Spinal cord (tissue), 10 donors: ENCODE measurements around the gene DYNLT3. TPM values are rescaled to one million over a fixed set of nuclear protein-coding genes. Genes with fewer than 3 reads are reported as not detected.

ENCODE experiments used
- DNase-seq, 6 donors: peaks; one replicate each; pipeline versions ENCODE4 v3.0.0 to v3.0.0-alpha.2; 2013 to 2015; ENCODE audit warnings: low spot score in 6 of 6, low read depth in 4 of 6
- H3K27ac ChIP-seq: one replicate; pipeline ENCODE4 v1.5.1; 2013; ENCODE audit warnings: low read depth, low read length, control low read depth
- H3K27me3 ChIP-seq: one replicate; pipeline ENCODE4 v1.6.1; 2013; ENCODE audit warnings: low read length; ENCODE audit not compliant: control insufficient read depth, insufficient read depth
- H3K36me3 ChIP-seq: one replicate; pipeline ENCODE4 v1.6.1; 2013; ENCODE audit warnings: low read length; ENCODE audit not compliant: control insufficient read depth, insufficient read depth
- H3K4me1 ChIP-seq: one replicate; pipeline ENCODE4 v1.6.1; 2013; ENCODE audit warnings: low read length; ENCODE audit not compliant: control insufficient read depth, insufficient read depth
- H3K4me3 ChIP-seq: one replicate; pipeline ENCODE4 v1.5.1; 2013; ENCODE audit warnings: low read depth, low read length, control low read depth
- H3K9me3 ChIP-seq: one replicate; pipeline ENCODE4 v1.6.1; 2013; ENCODE audit warnings: low read length; ENCODE audit not compliant: control insufficient read depth, insufficient read depth
- WGBS: methylation state at CpG from one replicate; pipeline ENCODE4 v1.1.5; 2013; ENCODE audit warnings: missing lambda C conversion rate; ENCODE audit not compliant: insufficient coverage; 5-methylcytosine and 5-hydroxymethylcytosine counted together
- polyA plus RNA-seq, 2 donors: library from polyadenylated mRNA; unstranded; fragments of 120-200 nt; gene quantifications; one replicate each; pipeline ENCODE4 v1.2.1, GENCODE V29; 2013; ENCODE audit not compliant: insufficient read length in 2 of 2
- small RNA-seq: library from RNA; depleted of rRNA; stranded (forward); fragments of <200 nt; gene quantifications from one replicate; pipeline ENCODE3, GENCODE V24; 2014; ENCODE audit warnings: low replicate concordance
- total RNA-seq, 2 donors: library from RNA; depleted of rRNA in 1 of 2; stranded (reverse); fragments of 120-200 nt in 1 of 2; fragments of >200 nt in 1 of 2; gene quantifications; one replicate each; pipeline versions ENCODE4 v1.2.3 to v1.2.4, GENCODE V29; 2013 to 2014
- donor health status: healthy.

The DYNLT3 gene
- total and polyA plus RNA-seq, 4 donors: 31.8 to 72.4 (median 39.4) TPM

DNA sequence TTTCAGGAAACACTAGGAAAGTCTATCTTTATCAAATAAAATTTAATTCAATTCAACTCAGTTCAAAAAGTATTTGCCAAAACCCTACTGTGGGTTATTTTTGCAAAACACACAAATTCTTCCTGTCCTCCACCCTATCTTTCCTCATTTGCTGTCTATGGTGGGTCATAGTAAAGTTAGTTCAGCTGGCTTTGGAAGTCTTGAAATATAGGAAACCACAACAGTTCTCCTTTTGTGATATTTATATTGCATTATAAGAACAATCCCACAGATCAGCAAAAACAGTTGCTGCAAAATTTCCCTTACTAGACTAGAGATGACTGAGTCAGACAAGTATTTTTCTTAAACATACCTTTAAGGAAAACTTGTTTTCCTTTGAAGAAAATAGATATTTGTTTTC, 45.3 kb downstream of the DYNLT3 start:
- Histone ChIP-seq H3K27me3 (peaks cover 2% of the 10 kb centered on the region), H3K36me3 (no peaks in the 10 kb centered on the region), H3K4me1 (no peaks in the 10 kb centered on the region), H3K9me3 (no peaks in the 10 kb centered on the region), H3K4me3 (no peak overlapping the region), H3K27ac (no peak overlapping the region)
- DNase-seq: peak in 1 of 6 donors; percentile 21

DNA sequence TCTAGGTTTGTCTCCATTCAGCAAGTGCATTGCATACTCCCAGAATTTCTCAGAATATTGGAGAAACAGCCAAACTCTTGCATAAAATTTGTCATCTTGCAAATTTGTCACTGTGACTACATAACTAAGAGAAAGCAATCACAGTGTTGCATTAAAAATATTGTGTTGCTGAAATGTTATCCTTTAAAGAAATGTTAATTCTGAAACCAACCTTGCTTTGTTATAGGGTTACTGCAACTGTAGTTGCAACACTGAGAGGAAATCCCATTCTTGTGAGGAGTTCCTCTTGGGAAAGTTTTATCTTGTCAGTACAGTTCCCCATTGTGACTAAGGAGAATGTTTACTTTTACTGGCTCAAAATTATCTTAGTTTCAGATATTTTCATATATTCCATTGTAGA, 46.7 kb downstream of the DYNLT3 start:
- Histone ChIP-seq H3K4me1 (no peaks in the 10 kb centered on the region), H3K4me3 (no peak overlapping the region), H3K27ac (no peak overlapping the region), H3K27me3 (peaks cover 2% of the 10 kb centered on the region), H3K36me3 (no peaks in the 10 kb centered on the region), H3K9me3 (no peaks in the 10 kb centered on the region)
- DNase-seq: no peak

DNA sequence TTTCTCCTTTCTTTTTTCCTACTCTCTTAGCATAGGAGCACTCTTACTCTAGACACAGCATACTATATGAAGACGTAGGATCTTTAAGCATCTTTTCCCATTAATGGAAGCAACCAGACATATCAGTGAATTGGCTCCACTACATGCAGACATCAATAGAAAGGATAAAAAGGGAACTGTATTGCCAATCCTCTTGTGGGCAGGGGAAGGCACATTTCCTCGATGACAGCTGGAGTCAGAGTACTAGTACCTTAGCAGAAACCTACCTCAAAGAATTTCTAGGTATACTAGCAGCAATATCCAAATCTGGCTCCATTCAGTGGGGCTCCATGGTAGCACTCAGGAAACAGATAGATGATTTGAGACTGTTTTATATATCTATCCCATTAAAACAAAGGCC, 47.4 kb downstream of the DYNLT3 start:
- no peak overlapping the region for H3K4me3 ChIP-seq
- no CpG with 5 or more reads among the region's 2 CpGs for WGBS

DNA sequence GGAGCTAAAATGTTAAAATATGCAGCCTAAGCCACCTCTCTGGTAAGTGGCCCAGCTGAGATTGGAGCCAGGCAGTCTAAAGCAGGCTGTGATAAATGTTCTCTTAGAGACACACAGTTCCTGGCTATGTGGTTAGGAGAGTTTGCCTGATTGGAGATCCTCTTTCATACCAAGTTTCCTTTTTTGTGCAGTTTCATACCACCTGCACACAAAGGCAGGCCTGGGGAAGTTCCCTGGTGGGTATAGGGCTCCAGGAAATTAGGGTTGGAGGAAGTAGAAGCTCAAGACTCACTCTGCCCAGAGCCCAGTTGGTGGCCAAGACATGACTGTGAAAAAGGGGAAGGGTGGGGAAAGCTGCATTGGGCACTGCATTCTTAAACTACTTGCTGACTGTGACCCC, 50.6 kb downstream of the DYNLT3 start:
- peak in 1 of 6 donors; percentile 4 for DNase-seq
- Histone ChIP-seq H3K36me3 (no peaks in the 10 kb centered on the region), H3K27me3 (peaks cover 2% of the 10 kb centered on the region)

More for the DNA sequence above, 47.4 kb downstream of the DYNLT3 start:
- Histone ChIP-seq H3K27ac (no peak overlapping the region), H3K9me3 (no peaks in the 10 kb centered on the region), H3K4me1 (no peaks in the 10 kb centered on the region), H3K36me3 (no peaks in the 10 kb centered on the region), H3K27me3 (peaks cover 4% of the 10 kb centered on the region)
- DNase-seq: no peak

DNA sequence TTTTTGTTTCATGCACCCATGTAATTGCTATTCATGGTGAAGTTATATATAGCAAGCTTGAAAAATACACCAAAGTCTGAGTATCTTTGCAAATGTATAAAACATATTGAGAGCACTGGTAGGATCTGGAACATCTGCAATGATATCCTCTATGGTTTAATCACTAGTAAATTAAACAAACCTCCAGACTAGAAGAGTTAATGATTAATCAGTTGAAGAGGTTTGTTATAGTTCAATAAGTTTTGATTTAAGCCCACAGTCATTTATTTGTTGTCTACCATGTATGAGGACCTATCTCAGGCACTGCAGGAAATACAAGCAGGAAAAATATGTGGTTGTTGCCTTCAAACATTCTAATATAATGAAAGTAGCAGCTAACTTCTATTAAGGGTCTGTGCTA, 51.1 kb downstream of the DYNLT3 start:
- H3K4me3 ChIP-seq: no peak overlapping the region
- DNase-seq: no peak
- no peaks in the 10 kb centered on the region for H3K9me3 ChIP-seq
- H3K27ac ChIP-seq: no peak overlapping the region
- no peaks in the 10 kb centered on the region for H3K4me1 ChIP-seq
- peaks cover 2% of the 10 kb centered on the region for H3K27me3 ChIP-seq
- H3K36me3 ChIP-seq: no peaks in the 10 kb centered on the region

More for the DNA sequence above, 50.6 kb downstream of the DYNLT3 start:
- H3K9me3 ChIP-seq: no peaks in the 10 kb centered on the region
- H3K4me1 ChIP-seq: no peaks in the 10 kb centered on the region
- H3K27ac ChIP-seq: no peak overlapping the region
- H3K4me3 ChIP-seq: no peak overlapping the region

Small RNA genes within 50 kb of the gene (small RNA-seq; reads per million reads assigned to genes)
- not detected for gene RNU6-49P

Other genes starting within 250 kb of the DYNLT3 start
- gene XK, start 161.8 kb downstream of the DYNLT3 start, total RNA-seq: 10 to 100 TPM in 1 of 2 donors, 1 to 10 TPM in 1; 2.6 to 16.1 TPM
- gene XK, start 161.8 kb downstream of the DYNLT3 start, polyA plus RNA-seq: 1 to 10 TPM; 4.3 to 6.4 TPM
- 10 to 100 TPM; 31.5 to 72.1 TPM for gene CYBB, start 67.5 kb downstream of the DYNLT3 start, total RNA-seq
- 10 to 100 TPM; 11.8 to 21.6 TPM for gene CYBB, start 67.5 kb downstream of the DYNLT3 start, polyA plus RNA-seq
- gene SYTL5, start 159.0 kb upstream of the DYNLT3 start, total RNA-seq: 10 to 100 TPM; 11.9 to 12.8 TPM
- 1 to 10 TPM; 4.7 to 4.9 TPM for gene SYTL5, start 159.0 kb upstream of the DYNLT3 start, polyA plus RNA-seq